HEK293 (cell line): ENCODE data around the gene MAGOH.
A peak's percentile ranks its signal among the peaks of the same experiment; 100 is the strongest.

Source experiments
- HIC1 ChIP-seq: fragments of 450-650 bp; formaldehyde crosslinking; IDR thresholded peaks from 2 replicates; pipeline ENCODE4 v1.5.1; 2016; ENCODE audit warnings: missing biosample characterization, missing genetic modification characterization
- HOXA7 ChIP-seq: sonication (generic); formaldehyde crosslinking; IDR thresholded peaks from 2 replicates; pipeline ENCODE4 v1.8.1; 2022; ENCODE audit warnings: missing genetic modification reagents, borderline replicate concordance
- INSM2 ChIP-seq: fragments of 450-650 bp; formaldehyde crosslinking; IDR thresholded peaks from 2 replicates; pipeline ENCODE4 v1.5.1; 2016; ENCODE audit warnings: missing biosample characterization, missing genetic modification characterization
- KLF8 ChIP-seq: fragments of 450-650 bp; formaldehyde crosslinking; IDR thresholded peaks from 2 replicates; pipeline ENCODE4 v1.5.1; 2016; ENCODE audit warnings: missing biosample characterization, missing genetic modification characterization
- PRDM1 ChIP-seq: fragments of 450-650 bp; formaldehyde crosslinking; IDR thresholded peaks from 2 replicates; pipeline ENCODE4; 2016; ENCODE audit warnings: missing biosample characterization, missing genetic modification characterization
- PRDM2 ChIP-seq: fragments of 450-650 bp; formaldehyde crosslinking; IDR thresholded peaks from 2 replicates; pipeline ENCODE4 v1.5.1; 2016; ENCODE audit warnings: missing biosample characterization, missing genetic modification characterization, borderline replicate concordance
- SCRT1 ChIP-seq: fragments of 450-650 bp; formaldehyde crosslinking; IDR thresholded peaks from 2 replicates; pipeline ENCODE4 v1.5.1; 2016; ENCODE audit warnings: missing biosample characterization, missing genetic modification characterization, borderline replicate concordance
- TCF7L2 ChIP-seq: IDR thresholded peaks from 2 replicates; pipeline ENCODE4 v1.6.1; 2011; ENCODE audit warnings: low read depth, mild to moderate bottlenecking, inconsistent platforms, low read length, moderate library complexity, borderline replicate concordance
- ZNF114 ChIP-seq: fragments of 450-650 bp; formaldehyde crosslinking; IDR thresholded peaks from 2 replicates; pipeline ENCODE4 v1.5.0; 2017; ENCODE audit warnings: missing biosample characterization, missing genetic modification characterization
- ZNF16 ChIP-seq: fragments of 450-650 bp; formaldehyde crosslinking; IDR thresholded peaks from 2 replicates; pipeline ENCODE4 v1.5.1; 2016; ENCODE audit warnings: low read depth, missing biosample characterization, missing genetic modification characterization
- ZNF184 ChIP-seq: fragments of 450-650 bp; IDR thresholded peaks from 2 replicates; pipeline ENCODE4 v1.5.1; 2018; ENCODE audit warnings: missing biosample characterization, mild to moderate bottlenecking, missing genetic modification characterization
- ZNF223 ChIP-seq: fragments of 450-650 bp; formaldehyde crosslinking; IDR thresholded peaks from 2 replicates; pipeline ENCODE4 v1.5.1; 2016; ENCODE audit warnings: missing biosample characterization, missing genetic modification characterization
- ZNF302 ChIP-seq: fragments of 450-650 bp; formaldehyde crosslinking; IDR thresholded peaks from 2 replicates; pipeline ENCODE4 v1.5.1; 2016; ENCODE audit warnings: missing biosample characterization, missing genetic modification characterization, low read depth
- ZNF354C ChIP-seq: fragments of 450-650 bp; formaldehyde crosslinking; IDR thresholded peaks from 2 replicates; pipeline ENCODE4 v1.5.1; 2016; ENCODE audit warnings: missing biosample characterization, missing genetic modification characterization, low read depth, borderline replicate concordance
- ZNF366 ChIP-seq: fragments of 450-650 bp; formaldehyde crosslinking; conservative IDR thresholded peaks from 2 replicates; pipeline ENCODE4 v1.5.1; 2016; ENCODE audit warnings: missing biosample characterization, missing genetic modification characterization
- ZNF423 ChIP-seq: fragments of 450-650 bp; formaldehyde crosslinking; IDR thresholded peaks from 2 replicates; pipeline ENCODE4 v1.5.1; 2016; ENCODE audit warnings: missing biosample characterization, missing genetic modification characterization
- ZNF473 ChIP-seq: fragments of 450-650 bp; formaldehyde crosslinking; IDR thresholded peaks from 2 replicates; pipeline ENCODE4 v1.5.1; 2017; ENCODE audit warnings: missing biosample characterization, missing genetic modification characterization
- ZNF518A ChIP-seq: fragments of 450-650 bp; formaldehyde crosslinking; conservative IDR thresholded peaks from 2 replicates; pipeline ENCODE4 v1.5.1; 2016; ENCODE audit warnings: low read depth, missing biosample characterization, missing genetic modification characterization
- ZNF600 ChIP-seq: fragments of 450-650 bp; formaldehyde crosslinking; IDR thresholded peaks from 2 replicates; pipeline ENCODE4 v1.5.1; 2016; ENCODE audit warnings: missing biosample characterization, missing genetic modification characterization
- ZNF626 ChIP-seq: fragments of 450-650 bp; sonication (Bioruptor Pico); formaldehyde crosslinking; IDR thresholded peaks from 2 replicates; pipeline ENCODE4 v1.5.1; 2018; ENCODE audit warnings: missing biosample characterization, missing genetic modification characterization, inconsistent platforms
- ZNF658 ChIP-seq: fragments of 450-650 bp; formaldehyde crosslinking; IDR thresholded peaks from 2 replicates; pipeline ENCODE4; 2016; ENCODE audit warnings: missing biosample characterization, missing genetic modification characterization

MAGOH gene

GRCh38 chr1:53238197-53239155 is at the start of gene MAGOH (continued):
- peak; percentile 94 for TF ChIP-seq ZNF184 (tag by site-specific recombination)
- no peak for TF ChIP-seq ZNF366 (tag by site-specific recombination)
- TF ChIP-seq HOXA7 (CRISPR knock-in tag): no peak
- TF ChIP-seq SCRT1 (tag by site-specific recombination): no peak
- no peak for TF ChIP-seq ZNF423 (tag by site-specific recombination)
- no peak for TF ChIP-seq ZNF658 (tag by site-specific recombination)
- TF ChIP-seq ZNF354C (tag by site-specific recombination): no peak
- TF ChIP-seq ZNF518A (tag by site-specific recombination): peak; percentile 98
- no peak for TF ChIP-seq ZNF223 (tag by site-specific recombination)
- TF ChIP-seq KLF8 (tag by site-specific recombination): peak; percentile 40; the same call in 1 of the 2 replicates
- TF ChIP-seq PRDM2 (tag by site-specific recombination): no peak
- TF ChIP-seq ZNF600 (tag by site-specific recombination): peak; percentile 55; the same call in 1 of the 2 replicates
- no peak for TF ChIP-seq HIC1 (tag by site-specific recombination)
- no peak for TF ChIP-seq ZNF16 (tag by site-specific recombination)
- peak; percentile 71; the same call in 1 of the 2 replicates for TF ChIP-seq TCF7L2
- no peak for TF ChIP-seq ZNF626
- TF ChIP-seq ZNF302 (tag by site-specific recombination): no peak
- no peak for TF ChIP-seq PRDM1 (tag by site-specific recombination)
- TF ChIP-seq ZNF114 (tag by site-specific recombination): no peak
- no peak for TF ChIP-seq ZNF473 (tag by site-specific recombination)
- 0 out of 2 replicates have a peak, but pooled peaks have one; percentile 11 for TF ChIP-seq INSM2 (tag by site-specific recombination)
